ENCODE measurements around the gene CAPN8.

Gene CAPN8

GRCh38 chr1:223680188-223680587 lies 14.7 kb upstream of the CAPN8 start:
- no peaks in the 10 kb centered on the region for H3K36me3 ChIP-seq
- H4K20me1 ChIP-seq: no peaks in the 10 kb centered on the region
- H3K4me1 ChIP-seq: no peaks in the 10 kb centered on the region
- no peaks in the 10 kb centered on the region for H3K27me3 ChIP-seq
- TF ChIP-seq Cebpa-rat (IDR thresholded peaks at IDR 0.05): no peak
- H3K4me2 ChIP-seq: no peak overlapping the region
- peaks cover 12% of the 10 kb centered on the region for H3K9me3 ChIP-seq
- H3K9ac ChIP-seq: no peak overlapping the region
- H3K27ac ChIP-seq: no peak overlapping the region
- H3K4me3 ChIP-seq: no peak overlapping the region

GRCh38 chr1:223678841-223679240 lies 13.3 kb upstream of the CAPN8 start:
- TF ChIP-seq Cebpa-rat (IDR thresholded peaks at IDR 0.05): no peak
- Histone ChIP-seq H3K9ac (no peak overlapping the region), H4K20me1 (no peaks in the 10 kb centered on the region), H3K4me1 (no peaks in the 10 kb centered on the region), H3K4me3 (no peak overlapping the region), H3K4me2 (no peak overlapping the region), H3K27me3 (no peaks in the 10 kb centered on the region), H3K36me3 (0 out of 2 replicates have a peak, but pooled peaks cover 5% of the 10 kb centered on the region), H3K9me3 (peaks cover 26% of the 10 kb centered on the region), H3K27ac (no peak overlapping the region)

- peaks cover 32% of the 10 kb centered on the region for H3K9me3 ChIP-seq
- no peak overlapping the region for H3K9ac ChIP-seq
- no peaks in the 10 kb centered on the region for H4K20me1 ChIP-seq
- H3K36me3 ChIP-seq: 0 out of 2 replicates have a peak, but pooled peaks cover 5% of the 10 kb centered on the region
- H3K27me3 ChIP-seq: no peaks in the 10 kb centered on the region
- no peak for TF ChIP-seq Cebpa-rat (IDR thresholded peaks at IDR 0.05)
- H3K4me3 ChIP-seq: no peak overlapping the region
- no peak overlapping the region for H3K27ac ChIP-seq
- H3K4me1 ChIP-seq: no peaks in the 10 kb centered on the region
- H3K4me2 ChIP-seq: no peak overlapping the region
Observed at GRCh38 chr1:223674119-223674890, 8.8 kb upstream of the CAPN8 start.

GRCh38 chr1:223670458-223671159 lies 5.1 kb upstream of the CAPN8 start:
- Histone ChIP-seq H3K4me3 (no peak overlapping the region), H4K20me1 (no peaks in the 10 kb centered on the region), H3K27me3 (no peaks in the 10 kb centered on the region), H3K9me3 (peaks cover 24% of the 10 kb centered on the region), H3K36me3 (0 out of 2 replicates have a peak, but pooled peaks cover 5% of the 10 kb centered on the region), H3K4me2 (no peak overlapping the region), H3K4me1 (peaks cover 12% of the 10 kb centered on the region), H3K27ac (no peak overlapping the region), H3K9ac (no peak overlapping the region)
- no peak for TF ChIP-seq Cebpa-rat (IDR thresholded peaks at IDR 0.05)

- Histone ChIP-seq H3K9ac (no peak overlapping the region), H3K36me3 (0 out of 2 replicates have a peak, but pooled peaks cover 3% of the 10 kb centered on the region), H3K27ac (no peak overlapping the region), H3K4me1 (peaks cover 12% of the 10 kb centered on the region), H3K4me3 (no peak overlapping the region), H3K4me2 (no peak overlapping the region), H4K20me1 (no peaks in the 10 kb centered on the region), H3K9me3 (peaks cover 10% of the 10 kb centered on the region), H3K27me3 (no peaks in the 10 kb centered on the region)
- TF ChIP-seq Cebpa-rat (IDR thresholded peaks at IDR 0.05): no peak
Observed at GRCh38 chr1:223669003-223669795, 3.7 kb upstream of the CAPN8 start.

- no peaks in the 10 kb centered on the region for H3K27me3 ChIP-seq
- no peak for TF ChIP-seq Cebpa-rat (IDR thresholded peaks at IDR 0.05)
- H3K4me1 ChIP-seq: peaks cover 12% of the 10 kb centered on the region
- H3K27ac ChIP-seq: no peak overlapping the region
- no peak overlapping the region for H3K4me3 ChIP-seq
- no peaks in the 10 kb centered on the region for H3K36me3 ChIP-seq
- H3K9me3 ChIP-seq: no peaks in the 10 kb centered on the region
- H3K9ac ChIP-seq: no peak overlapping the region
- peak overlapping the region; percentile 43 for H3K4me2 ChIP-seq
- no peaks in the 10 kb centered on the region for H4K20me1 ChIP-seq
Observed at GRCh38 chr1:223667484-223668182, 2.1 kb upstream of the CAPN8 start.

GRCh38 chr1:223664106-223664505 lies 1.4 kb downstream of the CAPN8 start:
- no peak overlapping the region for H3K4me3 ChIP-seq
- H4K20me1 ChIP-seq: no peaks in the 10 kb centered on the region
- no peaks in the 10 kb centered on the region for H3K36me3 ChIP-seq
- no peaks in the 10 kb centered on the region for H3K27me3 ChIP-seq
- no peak overlapping the region for H3K4me2 ChIP-seq
- peaks cover 12% of the 10 kb centered on the region for H3K4me1 ChIP-seq
- no peak overlapping the region for H3K27ac ChIP-seq
- no peak overlapping the region for H3K9ac ChIP-seq
- 0 out of 2 replicates have a peak, but pooled peaks have one; percentile 36 for TF ChIP-seq Cebpa-rat (IDR thresholded peaks at IDR 0.05)
- H3K9me3 ChIP-seq: no peaks in the 10 kb centered on the region

GRCh38 chr1:223662943-223663342 lies 2.6 kb downstream of the CAPN8 start:
- Histone ChIP-seq H3K4me2 (no peak overlapping the region), H3K27me3 (no peaks in the 10 kb centered on the region), H3K9me3 (no peaks in the 10 kb centered on the region), H3K36me3 (no peaks in the 10 kb centered on the region), H3K4me3 (no peak overlapping the region), H4K20me1 (no peaks in the 10 kb centered on the region), H3K4me1 (peaks cover 9% of the 10 kb centered on the region), H3K9ac (no peak overlapping the region), H3K27ac (no peak overlapping the region)
- TF ChIP-seq Cebpa-rat (IDR thresholded peaks at IDR 0.05): no peak

GRCh38 chr1:223659711-223660110 lies 5.8 kb downstream of the CAPN8 start:
- no peaks in the 10 kb centered on the region for H3K27me3 ChIP-seq
- no peaks in the 10 kb centered on the region for H3K4me1 ChIP-seq
- H3K4me2 ChIP-seq: no peak overlapping the region
- no peaks in the 10 kb centered on the region for H4K20me1 ChIP-seq
- H3K36me3 ChIP-seq: no peaks in the 10 kb centered on the region
- H3K9me3 ChIP-seq: no peaks in the 10 kb centered on the region
- no peak overlapping the region for H3K4me3 ChIP-seq
- no peak overlapping the region for H3K9ac ChIP-seq
- no peak for TF ChIP-seq Cebpa-rat (IDR thresholded peaks at IDR 0.05)
- H3K27ac ChIP-seq: no peak overlapping the region
